SKM-1 (cell line): Measurements from ENCODE around the gene PPP1R14B.

Source experiments
- DNase-seq: peaks from one replicate; lab custom pipeline; 2025; ENCODE audit not compliant: unreplicated experiment; lab: John Stamatoyannopoulos, UW

Gene PPP1R14B

GRCh38 chr11:64281957-64282770 is 35.4 kb upstream of the PPP1R14B start:
- no peak for DNase-seq

- DNase-seq: no peak
Observed at GRCh38 chr11:64278576-64279190, 31.9 kb upstream of the PPP1R14B start.

- DNase-seq: no peak
Observed at GRCh38 chr11:64276653-64277431, 30.1 kb upstream of the PPP1R14B start.

GRCh38 chr11:64275841-64276240 is 29.1 kb upstream of the PPP1R14B start:
- no peak for DNase-seq

- no peak for DNase-seq
Observed at GRCh38 chr11:64275031-64275800, 28.5 kb upstream of the PPP1R14B start.

- peak; percentile 98 for DNase-seq
Observed at GRCh38 chr11:64269540-64270220, 22.9 kb upstream of the PPP1R14B start.

GRCh38 chr11:64268893-64269539 is 22.3 kb upstream of the PPP1R14B start:
- DNase-seq: no peak

- DNase-seq: no peak
Observed at GRCh38 chr11:64268025-64268892, 21.5 kb upstream of the PPP1R14B start.

- DNase-seq: no peak
Observed at GRCh38 chr11:64267207-64267945, 20.6 kb upstream of the PPP1R14B start.

GRCh38 chr11:64266339-64266738 is 19.6 kb upstream of the PPP1R14B start:
- no peak for DNase-seq

GRCh38 chr11:64265176-64266160 is 18.7 kb upstream of the PPP1R14B start:
- DNase-seq: no peak

- no peak for DNase-seq
Observed at GRCh38 chr11:64264371-64264852, 17.7 kb upstream of the PPP1R14B start.

GRCh38 chr11:64263947-64264317 is 17.2 kb upstream of the PPP1R14B start:
- no peak for DNase-seq

- no peak for DNase-seq
Observed at GRCh38 chr11:64263021-64263946, 16.5 kb upstream of the PPP1R14B start.

GRCh38 chr11:64262271-64263002 is 15.7 kb upstream of the PPP1R14B start:
- DNase-seq: no peak
